ENCODE measurements around the gene ST8SIA5.

Gene ST8SIA5

DNA sequence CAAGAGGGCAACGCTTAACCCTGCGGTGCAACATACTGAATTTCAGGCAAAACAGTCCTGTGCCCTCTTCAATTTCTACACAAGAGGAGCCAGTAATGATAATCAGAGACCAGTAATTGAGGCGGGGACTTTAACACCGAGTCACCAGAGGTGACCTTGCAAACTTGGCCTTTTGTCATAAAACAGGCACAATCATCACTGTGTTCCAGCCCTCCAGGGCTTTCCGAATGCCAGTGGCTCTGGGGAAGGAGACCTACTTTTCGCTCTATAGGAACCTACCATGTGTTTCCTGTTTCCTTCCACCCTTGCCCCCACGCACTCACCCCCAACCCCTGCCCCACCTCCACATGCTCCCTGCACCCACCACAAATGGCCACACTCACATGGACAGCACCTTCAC, 52.7 kb downstream of the ST8SIA5 start:
- ChIA-PET CTCF (no interaction called here), POLR2A (no interaction called here)
- no peak for DNase-seq
- Histone ChIP-seq H3K9me3 (ENCODE audit: control extremely low read depth in 1 of 5, control insufficient read depth in 4 of 5, insufficient read depth in 2 of 5, low read depth in 1 of 5, low read length in 4 of 5) (no peaks in the 10 kb centered on the region), H3K36me3 (ENCODE audit: control insufficient read depth in 4 of 4, insufficient read depth in 4 of 4, low read length in 3 of 4) (no peaks in the 10 kb centered on the region), H3K27ac (ENCODE audit: insufficient read depth in 1 of 2, low read depth in 1 of 2, low read length in 2 of 2, poor library complexity in 1 of 2, severe bottlenecking in 2 of 2) (no peak overlapping the region), H3K27me3 (replicated peaks in 2 of 5; ENCODE audit: control insufficient read depth in 4 of 5, insufficient read depth in 5 of 5, low read length in 4 of 5) (no peaks in the 10 kb centered on the region), H3K4me1 (ENCODE audit: control extremely low read depth in 1 of 4, control insufficient read depth in 4 of 4, insufficient read depth in 4 of 4, low read length in 3 of 4) (no peaks in the 10 kb centered on the region), H3K4me3 (ENCODE audit: control insufficient read depth in 1 of 7, extremely low read depth in 1 of 7, insufficient read depth in 4 of 7, low read depth in 2 of 7, low read length in 6 of 7) (no peak overlapping the region)
- 76% methylated on average over 5 of the region's 7 CpGs for WGBS (ENCODE audit: insufficient coverage)

DNA sequence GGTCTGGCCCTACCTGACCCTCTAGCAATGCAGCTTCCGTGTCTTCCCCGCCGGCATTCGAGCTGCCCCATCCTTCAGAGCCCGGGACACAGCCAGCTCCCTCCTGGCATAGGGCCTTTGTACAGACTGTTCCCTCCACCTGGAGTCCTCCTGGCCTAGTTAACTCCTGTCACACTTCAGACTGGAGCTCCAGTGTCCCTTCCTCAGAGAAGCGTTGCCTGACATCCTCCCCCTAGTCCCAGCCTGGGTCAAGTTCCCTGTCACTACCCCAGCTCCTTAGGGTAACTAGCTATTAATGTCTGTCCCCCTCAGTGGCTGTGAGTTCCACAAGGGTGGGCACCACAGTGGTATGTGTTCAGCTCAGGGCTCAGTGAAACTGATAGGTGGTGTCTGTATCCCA, 54.4 kb downstream of the ST8SIA5 start:
- WGBS (ENCODE audit: insufficient coverage), result 98% methylated on average over 5 of the region's 6 CpGs
- POLR2A ChIA-PET, result no interaction called here
- Histone ChIP-seq H3K4me1 (ENCODE audit: control extremely low read depth in 1 of 4, control insufficient read depth in 4 of 4, insufficient read depth in 4 of 4, low read length in 3 of 4) (no peaks in the 10 kb centered on the region), H3K27me3 (replicated peaks in 2 of 5; ENCODE audit: control insufficient read depth in 4 of 5, insufficient read depth in 5 of 5, low read length in 4 of 5) (no peaks in the 10 kb centered on the region), H3K9me3 (ENCODE audit: control extremely low read depth in 1 of 5, control insufficient read depth in 4 of 5, insufficient read depth in 2 of 5, low read depth in 1 of 5, low read length in 4 of 5) (peaks cover 0 to 4% (median 0%) of the 10 kb centered on the region in 5 experiments), H3K36me3 (ENCODE audit: control insufficient read depth in 4 of 4, insufficient read depth in 4 of 4, low read length in 3 of 4) (no peaks in the 10 kb centered on the region), H3K4me3 (ENCODE audit: control insufficient read depth in 1 of 7, extremely low read depth in 1 of 7, insufficient read depth in 4 of 7, low read depth in 2 of 7, low read length in 6 of 7) (no peak overlapping the region), H3K27ac (ENCODE audit: insufficient read depth in 1 of 2, low read depth in 1 of 2, low read length in 2 of 2, poor library complexity in 1 of 2, severe bottlenecking in 2 of 2) (no peak overlapping the region)
- CTCF ChIA-PET, result no interaction called here
- DNase-seq, result no peak

DNA sequence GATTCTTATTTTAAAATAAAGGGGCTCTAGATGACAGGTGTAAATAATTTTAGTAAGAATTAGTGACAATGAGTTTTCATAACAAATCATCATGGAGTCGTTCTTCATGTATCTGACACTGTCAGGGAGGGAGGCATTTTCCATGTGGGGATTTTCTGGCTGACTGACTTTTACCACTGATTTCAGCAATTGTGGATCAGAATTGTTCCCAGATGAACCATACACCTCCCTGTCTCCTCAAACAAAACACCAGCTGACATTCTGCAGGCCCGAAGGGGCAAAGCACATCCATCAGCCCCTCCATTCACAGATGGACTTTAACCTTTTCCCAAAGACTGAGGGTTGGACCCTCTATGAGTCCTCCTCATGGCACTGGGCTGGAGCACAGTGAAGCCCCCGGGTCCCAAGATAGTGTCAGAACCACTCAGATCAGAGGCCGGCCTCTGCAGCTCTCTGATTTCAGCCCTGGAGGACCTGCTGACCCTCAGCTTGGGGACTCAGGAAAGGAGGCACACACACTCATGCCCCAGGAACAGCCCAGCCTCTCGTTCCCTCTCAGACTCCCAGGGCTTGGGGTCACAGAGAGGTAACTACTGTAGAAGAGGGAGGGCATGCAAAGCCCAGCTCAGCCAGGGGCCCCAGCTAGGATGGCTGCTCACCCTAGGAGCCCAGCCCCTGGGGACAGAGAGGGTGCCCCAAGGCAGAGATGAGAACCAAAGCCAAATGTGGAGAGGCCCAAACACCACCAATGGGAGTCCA, 56.6 kb downstream of the ST8SIA5 start:
- Histone ChIP-seq H3K27ac (ENCODE audit: insufficient read depth in 1 of 2, low read depth in 1 of 2, low read length in 2 of 2, poor library complexity in 1 of 2, severe bottlenecking in 2 of 2) (no peak overlapping the region), H3K4me3 (ENCODE audit: control insufficient read depth in 1 of 7, extremely low read depth in 1 of 7, insufficient read depth in 4 of 7, low read depth in 2 of 7, low read length in 6 of 7) (no peak overlapping the region), H3K36me3 (ENCODE audit: control insufficient read depth in 4 of 4, insufficient read depth in 4 of 4, low read length in 3 of 4) (no peaks in the 10 kb centered on the region), H3K4me1 (ENCODE audit: control extremely low read depth in 1 of 4, control insufficient read depth in 4 of 4, insufficient read depth in 4 of 4, low read length in 3 of 4) (no peaks in the 10 kb centered on the region), H3K27me3 (replicated peaks in 2 of 5; ENCODE audit: control insufficient read depth in 4 of 5, insufficient read depth in 5 of 5, low read length in 4 of 5) (peaks cover 0 to 2% (median 0%) of the 10 kb centered on the region in 5 experiments), H3K9me3 (ENCODE audit: control extremely low read depth in 1 of 5, control insufficient read depth in 4 of 5, insufficient read depth in 2 of 5, low read depth in 1 of 5, low read length in 4 of 5) (peaks cover 0 to 4% (median 0%) of the 10 kb centered on the region in 5 experiments)
- ChIA-PET POLR2A (interaction anchor here (0.6 to 0.7 kb wide), 2 partner anchors 12 to 345 kb away, joined by 5 to 8 read pairs; no protein-coding TSS in a partner anchor), CTCF (interaction anchor here (1.8 kb wide), 1 partner anchor 11 kb away, joined by 4 read pairs; no protein-coding TSS in a partner anchor)
- 92% methylated on average over 2 of the region's 5 CpGs for WGBS (ENCODE audit: insufficient coverage)
- no peak for DNase-seq

DNA sequence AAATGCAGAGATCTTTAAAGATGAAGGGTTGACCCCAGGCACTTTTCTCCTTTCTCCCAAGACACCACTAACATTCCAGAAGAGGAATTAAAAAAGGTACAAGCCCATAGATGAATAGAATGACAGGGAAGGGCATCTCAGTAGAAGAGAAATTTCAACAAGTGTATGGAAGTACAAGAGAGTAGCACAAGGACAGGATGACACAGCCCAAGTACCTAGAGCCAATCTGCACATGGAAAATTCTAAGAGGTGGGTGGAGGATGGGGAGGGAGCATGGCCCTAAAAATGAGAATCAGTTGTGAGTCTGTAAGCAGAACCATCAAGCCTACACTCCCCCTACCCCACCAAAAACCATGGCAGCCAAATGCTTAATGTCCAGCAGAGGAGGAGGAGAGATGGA, 60.2 kb downstream of the ST8SIA5 start:
- H3K4me1 ChIP-seq (ENCODE audit: control extremely low read depth in 1 of 4, control insufficient read depth in 4 of 4, insufficient read depth in 4 of 4, low read length in 3 of 4), result no peaks in the 10 kb centered on the region
- POLR2A ChIA-PET, result no interaction called here
- peaks cover 0 to 2% (median 0%) of the 10 kb centered on the region in 5 experiments for H3K27me3 ChIP-seq (replicated peaks in 2 of 5; ENCODE audit: control insufficient read depth in 4 of 5, insufficient read depth in 5 of 5, low read length in 4 of 5)
- H3K27ac ChIP-seq (ENCODE audit: insufficient read depth in 1 of 2, low read depth in 1 of 2, low read length in 2 of 2, poor library complexity in 1 of 2, severe bottlenecking in 2 of 2), result no peak overlapping the region
- H3K9me3 ChIP-seq (ENCODE audit: control extremely low read depth in 1 of 5, control insufficient read depth in 4 of 5, insufficient read depth in 2 of 5, low read depth in 1 of 5, low read length in 4 of 5), result peaks cover 0 to 4% (median 0%) of the 10 kb centered on the region in 5 experiments
- H3K36me3 ChIP-seq (ENCODE audit: control insufficient read depth in 4 of 4, insufficient read depth in 4 of 4, low read length in 3 of 4), result no peaks in the 10 kb centered on the region
- DNase-seq, result no peak
- no peak overlapping the region for H3K4me3 ChIP-seq (ENCODE audit: control insufficient read depth in 1 of 7, extremely low read depth in 1 of 7, insufficient read depth in 4 of 7, low read depth in 2 of 7, low read length in 6 of 7)
- CTCF ChIA-PET, result no interaction called here

DNA sequence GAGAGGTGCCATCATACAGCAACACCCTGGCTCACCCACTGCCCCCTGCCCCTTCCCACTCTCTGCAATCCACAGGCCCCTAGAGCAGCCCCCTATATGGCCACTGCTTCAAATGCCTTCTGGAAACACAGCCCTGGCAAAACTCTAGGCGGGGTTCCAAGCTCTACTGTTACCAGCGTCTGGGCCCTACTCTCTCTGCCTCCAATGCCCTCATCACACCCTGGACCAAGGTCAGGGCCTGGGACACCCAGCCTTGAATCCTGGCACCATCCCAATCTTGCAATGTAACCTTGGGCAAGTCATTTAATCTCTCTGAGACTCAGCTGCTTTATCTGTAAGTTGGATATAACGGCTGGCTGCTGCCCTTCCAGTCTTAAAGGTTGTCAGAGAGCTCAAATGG, 60.6 kb downstream of the ST8SIA5 start:
- Histone ChIP-seq H3K4me1 (ENCODE audit: control extremely low read depth in 1 of 4, control insufficient read depth in 4 of 4, insufficient read depth in 4 of 4, low read length in 3 of 4) (no peaks in the 10 kb centered on the region), H3K27me3 (replicated peaks in 2 of 5; ENCODE audit: control insufficient read depth in 4 of 5, insufficient read depth in 5 of 5, low read length in 4 of 5) (peaks cover 0 to 2% (median 0%) of the 10 kb centered on the region in 5 experiments), H3K36me3 (ENCODE audit: control insufficient read depth in 4 of 4, insufficient read depth in 4 of 4, low read length in 3 of 4) (no peaks in the 10 kb centered on the region), H3K9me3 (ENCODE audit: control extremely low read depth in 1 of 5, control insufficient read depth in 4 of 5, insufficient read depth in 2 of 5, low read depth in 1 of 5, low read length in 4 of 5) (peaks cover 0 to 4% (median 0%) of the 10 kb centered on the region in 5 experiments), H3K27ac (ENCODE audit: insufficient read depth in 1 of 2, low read depth in 1 of 2, low read length in 2 of 2, poor library complexity in 1 of 2, severe bottlenecking in 2 of 2) (no peak overlapping the region), H3K4me3 (ENCODE audit: control insufficient read depth in 1 of 7, extremely low read depth in 1 of 7, insufficient read depth in 4 of 7, low read depth in 2 of 7, low read length in 6 of 7) (no peak overlapping the region)
- ChIA-PET POLR2A (no interaction called here), CTCF (no interaction called here)
- WGBS (ENCODE audit: insufficient coverage), result 92% methylated on average over 2 of the region's 3 CpGs
- DNase-seq, result no peak

DNA sequence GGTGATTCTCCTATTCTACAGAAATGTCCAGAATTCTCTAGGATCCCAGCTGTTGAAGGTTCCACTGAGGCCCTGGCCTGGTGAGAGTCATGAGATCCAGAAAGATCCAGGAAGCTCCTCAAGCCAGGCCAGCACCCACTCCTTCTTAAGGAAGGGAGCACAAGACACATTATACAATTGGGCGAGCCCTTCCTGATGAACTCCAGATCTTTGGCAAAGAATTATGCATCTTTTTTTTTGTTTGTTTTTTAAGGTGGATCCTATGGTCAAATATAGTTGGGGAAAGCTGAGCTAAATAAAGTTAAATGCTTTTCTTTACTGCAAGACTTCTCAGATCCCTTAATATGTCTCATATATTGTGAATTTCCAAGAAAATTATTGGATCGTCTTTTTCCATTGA, 62.9 kb downstream of the ST8SIA5 start:
- peaks cover 0 to 4% (median 0%) of the 10 kb centered on the region in 5 experiments for H3K9me3 ChIP-seq (ENCODE audit: control extremely low read depth in 1 of 5, control insufficient read depth in 4 of 5, insufficient read depth in 2 of 5, low read depth in 1 of 5, low read length in 4 of 5)
- no peak for DNase-seq
- WGBS (ENCODE audit: insufficient coverage), result 100% methylated on average over 1 of the region's 2 CpGs
- no peak overlapping the region for H3K27ac ChIP-seq (ENCODE audit: insufficient read depth in 1 of 2, low read depth in 1 of 2, low read length in 2 of 2, poor library complexity in 1 of 2, severe bottlenecking in 2 of 2)
- CTCF ChIA-PET, result interaction anchor here (1.6 kb wide), 1 partner anchor 28 kb away, joined by 3 read pairs; no protein-coding TSS in a partner anchor
- no peaks in the 10 kb centered on the region for H3K36me3 ChIP-seq (ENCODE audit: control insufficient read depth in 4 of 4, insufficient read depth in 4 of 4, low read length in 3 of 4)
- H3K27me3 ChIP-seq (replicated peaks in 2 of 5; ENCODE audit: control insufficient read depth in 4 of 5, insufficient read depth in 5 of 5, low read length in 4 of 5), result peaks cover 0 to 2% (median 0%) of the 10 kb centered on the region in 5 experiments
- H3K4me3 ChIP-seq (ENCODE audit: control insufficient read depth in 1 of 7, extremely low read depth in 1 of 7, insufficient read depth in 4 of 7, low read depth in 2 of 7, low read length in 6 of 7), result no peak overlapping the region
- POLR2A ChIA-PET, result no interaction called here
- H3K4me1 ChIP-seq (ENCODE audit: control extremely low read depth in 1 of 4, control insufficient read depth in 4 of 4, insufficient read depth in 4 of 4, low read length in 3 of 4), result no peaks in the 10 kb centered on the region

DNA sequence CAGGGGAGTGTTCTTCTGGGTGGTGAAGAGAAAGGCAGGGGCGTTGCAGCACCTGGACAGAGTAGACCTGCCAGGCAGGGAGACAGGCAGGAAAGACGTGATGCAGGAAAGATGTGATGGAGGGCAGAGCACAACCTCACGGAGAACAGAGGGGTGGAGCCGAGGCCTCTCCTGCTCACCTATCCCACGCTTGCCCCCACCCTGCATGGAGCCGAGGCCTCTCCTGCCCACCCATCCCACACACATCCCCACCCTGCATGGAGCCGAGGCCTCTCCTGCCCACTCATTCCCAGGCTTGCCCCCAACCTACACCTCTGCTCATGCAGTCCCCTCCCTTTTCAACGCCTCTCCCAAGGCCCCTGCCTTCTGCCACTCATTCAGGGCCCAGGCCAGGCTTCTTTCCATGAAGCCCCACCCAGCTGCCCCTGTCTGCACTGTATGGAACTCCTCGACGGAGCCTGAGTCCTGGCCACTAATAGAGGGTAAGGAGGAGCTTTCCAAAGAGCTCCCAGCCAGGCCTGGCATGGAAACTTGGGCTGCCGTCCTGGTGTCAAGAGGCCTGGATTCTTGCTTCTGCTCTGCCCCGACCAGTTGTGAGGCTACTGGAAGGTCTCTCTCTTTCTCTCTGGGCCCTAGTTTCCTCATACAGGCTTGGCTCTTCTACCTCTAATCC, 67.9 kb downstream of the ST8SIA5 start:
- Histone ChIP-seq H3K4me1 (ENCODE audit: control extremely low read depth in 1 of 4, control insufficient read depth in 4 of 4, insufficient read depth in 4 of 4, low read length in 3 of 4) (no peaks in the 10 kb centered on the region), H3K27me3 (replicated peaks in 2 of 5; ENCODE audit: control insufficient read depth in 4 of 5, insufficient read depth in 5 of 5, low read length in 4 of 5) (no peaks in the 10 kb centered on the region), H3K36me3 (ENCODE audit: control insufficient read depth in 4 of 4, insufficient read depth in 4 of 4, low read length in 3 of 4) (no peaks in the 10 kb centered on the region), H3K4me3 (ENCODE audit: control insufficient read depth in 1 of 7, extremely low read depth in 1 of 7, insufficient read depth in 4 of 7, low read depth in 2 of 7, low read length in 6 of 7) (no peak overlapping the region), H3K9me3 (ENCODE audit: control extremely low read depth in 1 of 5, control insufficient read depth in 4 of 5, insufficient read depth in 2 of 5, low read depth in 1 of 5, low read length in 4 of 5) (no peaks in the 10 kb centered on the region), H3K27ac (ENCODE audit: insufficient read depth in 1 of 2, low read depth in 1 of 2, low read length in 2 of 2, poor library complexity in 1 of 2, severe bottlenecking in 2 of 2) (no peak overlapping the region)
- 98% methylated on average over 10 of the region's 12 CpGs for WGBS (ENCODE audit: insufficient coverage)
- POLR2A ChIA-PET, result no interaction called here
- DNase-seq, result no peak
- CTCF ChIA-PET, result interaction anchor here (1.2 kb wide), 1 partner anchor 10 kb away, joined by 3 read pairs; no protein-coding TSS in a partner anchor

Measured in common myeloid progenitor, CD34-positive (primary cell).